H1 (cell line): Measurements from ENCODE around the gene ZFP1. TPM values are rescaled to one million over a fixed set of nuclear protein-coding genes. Genes with fewer than 3 reads are reported as not detected.

Source experiments
- BACH1 ChIP-seq: IDR thresholded peaks from 2 replicates; pipeline ENCODE4 v1.6.1; 2012; ENCODE audit warnings: low read length, improper control_type of control experiment
- CHD7 ChIP-seq: fragments of 300-600 bp; sonication (generic); IDR thresholded peaks from 2 replicates; pipeline ENCODE4 v1.7.1; 2012; ENCODE audit warnings: low read length, moderate library complexity, mild to moderate bottlenecking, inconsistent platforms; ENCODE audit not compliant: insufficient replicate concordance
- HDAC2 ChIP-seq, 2 experiments: fragments of 300-600 bp in 1 of 2; sonication (generic) in 1 of 2; IDR thresholded peaks; 2 replicates each; pipeline ENCODE4 v1.6.1; 2011 to 2012; ENCODE audit warnings: low read depth in 2 of 2, low read length in 2 of 2, mild to moderate bottlenecking in 2 of 2, moderate library complexity in 2 of 2, borderline replicate concordance in 1 of 2, inconsistent platforms in 1 of 2
- MAFK ChIP-seq: IDR thresholded peaks from 2 replicates; pipeline ENCODE4 v1.6.1; 2012; ENCODE audit warnings: low read depth, mild to moderate bottlenecking, improper control_type of control experiment, low read length
- POU5F1 ChIP-seq: IDR thresholded peaks from 2 replicates; pipeline ENCODE4 v1.6.1; 2011; ENCODE audit warnings: low read depth, mild to moderate bottlenecking, low read length, moderate library complexity
- polyA plus RNA-seq, 7 experiments: library from polyadenylated mRNA; depleted of rRNA in 3 of 7; stranded (reverse) in 5 of 7; unstranded in 2 of 7; fragments of >200 nt in 5 of 7; fragments of 200-250 nt in 2 of 7; gene quantifications; 1 replicate in 5 of 7; 2 replicates in 1 of 7; 4 replicates in 1 of 7; pipeline versions ENCODE4 v1.2.1 to v1.2.3, GENCODE V29; 2011 to 2013; ENCODE audit warnings: missing spikeins in 2 of 7, mixed read lengths in 2 of 7
- total RNA-seq: library from RNA; stranded (reverse); fragmentation: NEBNext Ultra II Directional; extraction: Animal tissue kit (Norgen Biotek cat#: 25700); gene quantifications from 2 replicates; pipeline ENCODE4 v1.2.1, GENCODE V29; 2021

Gene ZFP1
- total and polyA plus RNA-seq, 2 of the 8 experiments (the other 6 are each of a cell fraction or from before 2014, with no cell fraction given), result 4.0 to 11.2 TPM

- TF ChIP-seq CHD7 (no peak), MAFK (no peak), BACH1 (no peak), HDAC2 (IDR thresholded peaks at IDR 0.05; ENCODE audit: borderline replicate concordance in 1 of 2, low read depth in 2 of 2, low read length in 2 of 2) (no peak), POU5F1 (no peak)
- TF ChIP-seq, all 59 proteins: peak for 0
These were observed 60.7 kb downstream of the ZFP1 start (continued) for GRCh38 chr16:75208861-75209505.
